ENCODE measurements around the gene MEF2C. TPM values are rescaled to one million over a fixed set of nuclear protein-coding genes. Genes with fewer than 3 reads are reported as not detected.
A peak's percentile ranks its signal among the peaks of the same experiment; 100 is the strongest.

Gene MEF2C
- total RNA-seq, 2 donors from 2014 or later, result 0.09 to 0.27 TPM

DNA sequence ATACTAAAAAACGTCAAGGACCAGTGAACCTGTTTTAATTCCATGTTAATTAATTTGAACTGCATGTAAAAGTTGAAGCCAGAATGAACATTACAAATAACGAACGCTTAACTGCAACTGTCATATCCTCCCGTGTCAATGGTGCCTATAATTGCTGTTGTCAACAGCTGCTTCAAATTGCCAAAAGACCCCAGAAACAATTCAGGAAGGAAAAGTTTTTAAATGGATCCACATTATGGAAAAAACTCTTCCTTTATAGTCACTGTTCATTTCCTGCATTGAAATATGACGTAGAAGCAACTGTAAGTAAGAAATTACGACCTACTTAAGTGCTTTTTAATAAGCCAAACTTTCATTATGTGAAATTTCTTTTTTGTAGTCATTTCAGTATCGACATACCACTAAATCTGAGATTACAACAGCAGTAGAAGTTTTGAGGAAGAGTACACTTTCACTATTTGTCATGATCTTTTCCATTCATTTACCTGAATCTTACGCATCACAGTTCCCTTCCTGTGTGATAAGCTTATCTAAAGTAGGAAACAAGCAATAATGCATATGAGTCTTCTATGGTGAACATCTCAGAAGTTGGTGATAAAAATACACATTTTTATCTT lies 37.8 kb downstream of the MEF2C start:
- DNase-seq (ENCODE audit: low spot score in 2 of 2) (no peak), ATAC-seq (peak; percentile 68 to 97)
- H3K9me3 Mint-ChIP-seq, result no peaks in the 10 kb centered on the region
- no peak overlapping the region for H3K27ac Mint-ChIP-seq
- H3K36me3 Mint-ChIP-seq, result no peaks in the 10 kb centered on the region

DNA sequence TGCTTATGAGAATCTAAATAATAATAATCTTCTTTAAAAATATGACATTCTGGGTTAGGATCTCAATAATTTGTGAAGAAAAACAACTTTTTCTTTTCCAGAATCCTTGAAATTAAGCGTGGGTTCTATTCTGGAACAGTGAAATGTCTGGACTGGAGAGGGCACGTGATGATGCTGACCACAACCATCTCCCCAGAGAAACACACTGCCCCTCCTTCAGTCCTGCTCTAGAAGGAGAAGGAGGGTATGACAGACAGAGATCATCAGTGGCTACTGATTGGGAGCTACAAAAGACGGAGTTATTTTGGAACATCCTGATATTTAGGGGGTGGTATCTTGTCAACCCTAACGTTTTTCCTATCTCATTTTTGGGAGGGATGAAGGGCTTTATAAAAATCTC lies 40.2 kb downstream of the MEF2C start:
- DNase-seq (ENCODE audit: low spot score in 2 of 2) (no peak), ATAC-seq (no peak)
- Mint-ChIP-seq H3K27ac (no peak overlapping the region), H3K9me3 (no peaks in the 10 kb centered on the region), H3K36me3 (no peaks in the 10 kb centered on the region)

DNA sequence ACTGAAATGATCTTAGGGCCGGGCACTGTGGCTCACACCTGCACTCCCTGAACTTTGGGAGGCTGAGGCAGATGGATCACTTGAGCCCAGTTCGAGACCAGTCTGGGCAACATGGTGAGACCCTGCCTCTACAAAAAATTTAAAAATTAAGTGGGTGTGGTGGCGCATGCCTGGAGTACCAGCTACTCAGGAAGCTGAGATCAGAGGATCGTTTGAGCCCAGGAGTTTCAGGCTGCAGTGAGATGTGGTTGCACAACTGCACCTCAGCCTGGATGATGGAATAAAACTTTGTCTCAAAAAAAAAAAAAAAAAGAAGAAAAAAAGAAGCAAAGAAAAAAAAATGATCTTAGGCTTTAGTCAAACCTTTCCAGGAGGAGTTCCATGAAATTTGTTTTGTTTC lies 41.8 kb downstream of the MEF2C start:
- no peaks in the 10 kb centered on the region for H3K36me3 Mint-ChIP-seq
- no peak overlapping the region for H3K27ac Mint-ChIP-seq
- ATAC-seq (no peak), DNase-seq (ENCODE audit: low spot score in 2 of 2) (no peak)
- H3K9me3 Mint-ChIP-seq, result no peaks in the 10 kb centered on the region

DNA sequence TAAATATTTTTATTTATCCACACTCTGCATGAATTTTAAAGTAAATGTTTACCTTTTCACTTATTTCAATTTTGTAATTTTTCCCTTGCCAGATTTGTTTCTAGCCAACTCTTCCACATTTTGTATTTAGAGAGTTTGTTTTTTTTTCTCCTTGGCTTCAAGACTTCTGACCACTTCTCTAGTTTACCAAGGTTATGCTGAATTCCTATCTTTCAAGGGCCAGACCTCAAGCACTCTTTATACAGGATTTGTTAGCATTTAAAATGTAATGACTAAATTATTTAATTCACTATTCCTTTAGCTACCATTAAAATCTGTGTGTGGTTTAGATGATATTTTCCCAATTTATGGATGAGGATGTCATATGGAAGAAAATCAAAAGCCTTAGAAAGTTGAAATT lies 42.5 kb downstream of the MEF2C start:
- no peak for ATAC-seq
- DNase-seq (ENCODE audit: low spot score in 2 of 2), result no peak
- Mint-ChIP-seq H3K27ac (no peak overlapping the region), H3K36me3 (no peaks in the 10 kb centered on the region), H3K9me3 (no peaks in the 10 kb centered on the region)

DNA sequence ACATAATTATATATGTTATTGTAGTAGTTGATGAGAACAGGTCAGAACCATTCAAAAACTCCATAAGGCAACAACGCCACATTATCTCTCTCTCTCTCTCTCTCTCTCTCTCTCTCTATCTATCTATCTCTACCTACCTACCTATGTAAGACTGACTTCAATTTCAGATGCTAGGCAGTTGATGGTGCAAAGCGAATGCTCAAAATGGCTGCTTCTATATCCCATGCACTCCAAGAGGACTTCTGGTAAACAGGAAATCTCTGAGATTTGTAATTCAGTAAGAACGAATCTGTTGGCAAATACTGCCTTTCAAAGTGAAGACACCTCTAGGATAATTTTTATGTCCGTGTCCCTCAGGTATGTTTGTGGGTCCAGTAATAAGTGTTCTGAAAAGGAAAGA lies 43.7 kb downstream of the MEF2C start:
- Mint-ChIP-seq H3K9me3 (no peaks in the 10 kb centered on the region), H3K36me3 (no peaks in the 10 kb centered on the region), H3K27ac (no peak overlapping the region)
- ATAC-seq, result no peak
- no peak for DNase-seq (ENCODE audit: low spot score in 2 of 2)

DNA sequence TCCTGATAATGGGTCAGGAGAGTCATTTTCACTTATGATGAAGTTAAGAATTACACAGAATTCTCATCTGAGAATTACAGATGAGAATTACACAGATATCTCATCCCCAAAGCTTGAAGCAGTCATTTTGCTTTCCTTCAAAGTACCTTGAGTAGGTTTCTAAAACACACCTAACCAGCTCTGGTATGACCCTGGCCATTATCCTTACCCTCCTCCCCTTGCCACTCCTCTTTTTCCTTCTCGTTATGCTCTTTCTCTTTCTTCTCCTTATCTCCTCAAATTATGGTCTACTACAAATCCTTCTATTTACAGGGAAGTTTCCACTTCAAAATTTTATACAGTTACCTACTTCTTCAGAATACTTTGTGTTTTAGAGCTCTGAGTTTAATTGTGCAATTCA lies 44.5 kb downstream of the MEF2C start:
- ATAC-seq (no peak), DNase-seq (ENCODE audit: low spot score in 2 of 2) (no peak)
- no peak overlapping the region for H3K27ac Mint-ChIP-seq
- H3K36me3 Mint-ChIP-seq, result no peaks in the 10 kb centered on the region
- H3K9me3 Mint-ChIP-seq, result no peaks in the 10 kb centered on the region

DNA sequence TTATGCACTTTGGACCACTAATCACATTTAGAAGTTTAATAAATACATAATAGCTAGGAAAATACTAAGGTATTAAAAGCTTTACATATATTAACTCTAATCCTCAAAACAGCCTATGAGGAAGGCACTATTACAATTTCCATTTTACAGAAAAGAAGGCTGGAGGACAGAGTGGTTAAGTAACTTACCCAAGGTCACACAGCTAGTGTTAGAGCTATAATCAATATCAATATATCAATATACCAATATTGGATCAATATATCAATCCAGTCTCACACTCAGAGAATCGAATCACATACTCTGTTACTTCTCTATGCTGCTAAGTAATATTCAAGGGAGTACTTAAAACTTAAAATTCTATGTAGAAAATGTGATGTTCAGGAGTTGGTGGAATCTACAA lies 45.2 kb downstream of the MEF2C start:
- Mint-ChIP-seq H3K27ac (no peak overlapping the region), H3K9me3 (no peaks in the 10 kb centered on the region), H3K36me3 (no peaks in the 10 kb centered on the region)
- ATAC-seq, result no peak
- no peak for DNase-seq (ENCODE audit: low spot score in 2 of 2)

DNA sequence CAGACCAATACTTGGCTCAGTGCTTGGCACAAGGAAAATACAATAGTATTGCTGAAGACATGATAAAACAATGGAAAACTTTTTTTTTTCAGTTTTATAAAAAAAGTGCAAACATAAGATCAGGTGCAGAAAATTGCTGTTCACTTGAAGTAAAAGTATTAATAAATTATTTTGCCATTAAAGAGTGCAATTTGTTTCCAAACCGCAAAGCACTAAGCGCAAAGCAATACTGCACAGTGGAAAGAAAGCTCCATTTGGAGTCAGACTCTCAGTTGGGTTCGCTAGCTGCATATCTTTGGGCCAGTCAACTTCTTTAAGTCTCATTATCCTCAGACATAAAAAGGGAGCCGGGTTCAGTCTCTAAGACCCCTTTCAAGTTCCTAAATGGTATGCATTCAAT lies 45.8 kb downstream of the MEF2C start:
- Mint-ChIP-seq H3K27ac (no peak overlapping the region), H3K9me3 (no peaks in the 10 kb centered on the region), H3K36me3 (no peaks in the 10 kb centered on the region)
- DNase-seq (ENCODE audit: low spot score in 2 of 2) (no peak), ATAC-seq (no peak)

DNA sequence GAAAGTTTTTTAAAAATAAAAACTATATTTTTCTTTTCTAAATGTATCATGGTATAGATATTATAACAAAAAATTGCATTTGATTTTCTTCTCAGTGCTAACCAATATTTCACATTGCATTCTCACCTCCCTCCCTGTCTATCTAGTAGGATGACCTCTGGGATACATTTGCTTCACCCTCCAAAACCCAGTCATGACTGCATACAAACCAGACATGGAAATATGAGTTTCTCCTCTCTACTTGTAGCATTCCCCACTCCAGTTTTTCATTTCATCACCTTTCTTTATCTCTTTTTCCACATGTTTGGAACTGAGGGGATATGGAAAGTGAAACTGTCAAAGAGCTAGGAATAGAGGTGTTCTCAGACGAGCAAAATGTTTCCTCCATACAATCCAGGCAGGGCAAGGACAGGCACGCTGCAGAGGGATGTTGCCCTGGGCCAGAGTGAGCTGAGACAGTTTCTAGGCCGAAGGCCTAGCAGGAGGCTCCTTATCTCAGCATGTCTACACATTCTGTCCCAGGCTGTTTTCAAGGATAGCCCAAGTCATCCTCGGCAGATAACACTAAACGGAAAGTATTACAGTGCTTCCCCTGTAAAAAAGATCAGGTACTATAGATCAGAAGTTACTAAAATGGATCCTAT lies 46.7 kb downstream of the MEF2C start:
- no peaks in the 10 kb centered on the region for H3K36me3 Mint-ChIP-seq
- ATAC-seq (no peak), DNase-seq (ENCODE audit: low spot score in 2 of 2) (no peak)
- H3K9me3 Mint-ChIP-seq, result no peaks in the 10 kb centered on the region
- H3K27ac Mint-ChIP-seq, result no peak overlapping the region

DNA sequence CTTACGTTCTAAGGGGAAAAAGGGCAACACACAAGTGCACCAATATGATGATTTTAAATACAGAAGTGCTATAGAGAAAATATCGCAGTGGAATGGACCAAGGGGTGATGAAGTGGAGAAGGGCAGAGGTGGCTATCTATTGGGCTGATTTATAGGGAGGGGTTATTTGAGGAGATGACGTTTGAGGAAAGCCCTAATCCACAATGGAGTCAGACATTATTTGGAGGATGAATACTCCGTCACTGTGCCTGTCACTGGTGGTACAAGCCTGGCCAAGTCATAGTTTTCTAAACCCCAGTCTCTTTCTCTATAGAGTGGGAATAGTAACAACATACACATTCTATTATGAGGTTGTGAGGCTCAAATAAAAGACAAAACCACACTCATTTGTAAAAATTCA lies 48.5 kb downstream of the MEF2C start:
- Mint-ChIP-seq H3K27ac (no peak overlapping the region), H3K9me3 (no peaks in the 10 kb centered on the region), H3K36me3 (no peaks in the 10 kb centered on the region)
- no peak for DNase-seq (ENCODE audit: low spot score in 2 of 2)
- ATAC-seq, result no peak

DNA sequence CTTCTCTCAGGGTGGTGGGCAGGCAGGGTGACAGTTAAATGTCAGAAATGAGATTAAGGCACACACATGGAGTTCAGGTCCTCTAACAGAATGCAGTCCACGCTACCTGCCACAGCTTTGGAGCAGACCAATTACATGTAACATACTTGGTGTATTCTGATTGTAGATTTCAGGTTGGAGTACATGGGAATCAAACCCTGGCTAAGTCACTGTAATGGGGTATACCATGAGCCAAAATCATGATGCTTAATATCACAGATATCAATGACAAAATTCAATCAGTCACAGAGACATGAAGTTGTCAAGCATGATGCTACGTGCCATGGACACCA lies 48.9 kb downstream of the MEF2C start:
- Mint-ChIP-seq H3K27ac (no peak overlapping the region), H3K36me3 (no peaks in the 10 kb centered on the region), H3K9me3 (peaks cover 0 to 2% of the 10 kb centered on the region in 2 donors)
- ATAC-seq (no peak), DNase-seq (ENCODE audit: low spot score in 2 of 2) (no peak)

DNA sequence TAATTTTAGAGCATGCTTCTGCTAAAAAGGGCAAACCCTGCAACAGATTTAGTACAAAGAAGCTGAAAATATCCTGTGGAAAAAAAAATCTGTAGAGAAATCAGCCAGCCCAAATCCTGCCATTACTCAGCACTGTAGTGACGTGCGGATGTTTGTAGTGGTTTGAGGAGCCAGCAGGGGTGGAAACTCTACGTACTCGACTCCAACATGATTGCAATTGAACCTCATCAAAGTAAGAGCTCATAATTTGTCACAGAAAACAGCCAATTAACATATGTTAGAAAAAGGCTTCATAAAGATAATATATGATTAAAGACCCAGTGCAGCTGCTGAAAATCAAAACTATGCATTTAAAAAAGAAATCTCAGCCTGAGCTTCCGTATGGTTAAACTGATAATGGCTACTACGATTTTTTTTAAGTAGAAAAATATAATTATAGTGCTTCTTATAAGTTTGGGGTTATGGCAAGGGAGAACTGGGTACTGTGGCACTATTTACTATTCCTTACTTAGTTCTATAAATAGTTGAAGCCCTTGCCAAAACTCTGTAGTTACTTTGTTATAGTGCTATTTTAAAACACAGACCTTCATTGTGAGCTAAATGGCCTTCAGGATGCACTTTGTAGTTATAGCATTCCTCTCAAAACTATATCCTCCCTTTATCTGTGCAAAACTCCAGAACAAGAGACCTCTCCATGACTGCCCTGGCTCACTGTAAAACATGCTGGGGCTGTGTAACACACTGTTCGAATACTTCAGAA lies 49.4 kb downstream of the MEF2C start:
- ATAC-seq, result peak; percentile 83 to 96
- peaks cover 0 to 4% of the 10 kb centered on the region in 2 donors for H3K9me3 Mint-ChIP-seq
- no peak overlapping the region for H3K27ac Mint-ChIP-seq
- no peaks in the 10 kb centered on the region for H3K36me3 Mint-ChIP-seq
- peak in 1 of 2 donors; percentile 35 for DNase-seq (ENCODE audit: low spot score in 2 of 2)

DNA sequence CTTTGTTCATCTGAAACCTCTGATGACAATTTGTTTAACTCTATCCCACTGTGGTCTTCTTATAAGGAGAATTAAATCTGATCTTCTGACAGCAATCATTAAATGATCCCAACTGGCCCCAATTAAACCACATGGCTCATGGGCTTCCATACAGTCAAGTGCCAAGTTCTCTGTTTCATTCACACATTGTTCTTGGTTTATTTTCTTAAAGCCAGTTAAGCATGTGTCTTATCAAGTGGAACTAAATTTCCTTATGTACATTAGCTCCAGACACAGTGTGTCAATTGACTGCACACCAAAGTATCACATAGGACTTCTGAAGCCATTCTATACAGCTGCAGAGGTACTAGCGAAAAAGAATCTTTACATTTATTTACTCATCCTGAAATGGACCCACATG lies 51.2 kb downstream of the MEF2C start:
- H3K9me3 Mint-ChIP-seq, result peaks cover 0 to 4% of the 10 kb centered on the region in 2 donors
- H3K36me3 Mint-ChIP-seq, result no peaks in the 10 kb centered on the region
- DNase-seq (ENCODE audit: low spot score in 2 of 2) (no peak), ATAC-seq (no peak)
- H3K27ac Mint-ChIP-seq, result no peak overlapping the region

DNA sequence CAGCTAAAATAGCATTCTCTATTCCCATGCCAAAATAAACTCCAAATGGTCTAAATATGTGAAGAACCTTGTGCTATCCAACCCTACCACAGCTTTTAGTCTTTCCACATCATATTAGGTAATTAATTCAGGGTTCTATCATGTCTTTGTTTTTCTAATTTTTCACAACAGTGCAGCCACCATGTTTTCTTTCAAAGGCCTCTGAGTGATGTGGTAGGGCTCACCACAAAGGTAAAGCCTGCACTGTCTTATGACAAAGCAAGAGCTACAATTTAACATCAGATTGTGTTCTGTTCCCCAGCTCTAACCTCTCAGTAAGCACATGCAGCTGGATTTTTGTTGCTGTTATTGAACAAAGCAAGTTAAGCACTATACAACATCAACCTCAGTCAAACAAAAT lies 52.4 kb downstream of the MEF2C start:
- ATAC-seq (no peak), DNase-seq (ENCODE audit: low spot score in 2 of 2) (no peak)
- peaks cover 0 to 4% of the 10 kb centered on the region in 2 donors for H3K9me3 Mint-ChIP-seq
- no peak overlapping the region for H3K27ac Mint-ChIP-seq
- H3K36me3 Mint-ChIP-seq, result no peaks in the 10 kb centered on the region

DNA sequence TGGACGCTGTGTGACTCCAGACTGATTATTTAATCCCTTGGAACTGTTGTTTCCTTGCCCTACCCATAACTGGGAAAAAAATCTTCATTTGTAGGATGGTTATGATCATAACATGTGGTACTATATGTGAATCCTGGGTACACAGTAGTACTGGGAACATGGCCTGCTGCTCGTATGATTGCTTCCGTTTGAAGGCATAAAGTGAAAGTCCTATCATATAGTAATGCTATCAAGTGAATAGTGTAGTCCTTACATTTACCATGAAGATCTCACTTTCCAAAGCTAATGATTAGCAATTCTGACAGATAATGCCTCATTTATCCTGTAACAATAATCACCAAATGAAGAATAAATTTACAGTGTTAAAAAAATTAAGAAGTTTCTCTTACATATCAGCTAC lies 53.2 kb downstream of the MEF2C start:
- ATAC-seq, result no peak
- DNase-seq (ENCODE audit: low spot score in 2 of 2), result no peak
- Mint-ChIP-seq H3K27ac (no peak overlapping the region), H3K9me3 (peaks cover 0 to 4% of the 10 kb centered on the region in 2 donors), H3K36me3 (no peaks in the 10 kb centered on the region)

DNA sequence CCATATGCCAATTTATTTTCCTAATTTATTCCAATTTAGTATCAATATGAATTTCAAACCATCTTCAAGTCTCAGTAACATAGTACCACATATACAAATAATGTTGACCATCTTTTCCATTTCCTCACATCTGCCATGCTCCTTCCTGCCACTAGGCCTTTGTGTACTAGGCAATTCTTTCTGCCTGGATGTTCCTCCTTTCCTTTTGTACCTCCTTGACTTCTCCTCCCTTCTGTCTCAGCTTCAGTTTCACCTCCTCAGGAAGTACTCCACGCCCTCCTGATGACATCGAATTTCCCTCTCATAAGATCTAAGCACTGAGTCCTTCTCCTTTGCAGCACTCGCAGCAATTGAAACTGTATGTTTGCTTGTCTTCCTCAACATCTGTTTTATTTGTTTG lies 53.9 kb downstream of the MEF2C start:
- peaks cover 0 to 4% of the 10 kb centered on the region in 2 donors for H3K9me3 Mint-ChIP-seq
- no peak overlapping the region for H3K27ac Mint-ChIP-seq
- DNase-seq (ENCODE audit: low spot score in 2 of 2), result no peak
- ATAC-seq, result no peak
- no peaks in the 10 kb centered on the region for H3K36me3 Mint-ChIP-seq

DNA sequence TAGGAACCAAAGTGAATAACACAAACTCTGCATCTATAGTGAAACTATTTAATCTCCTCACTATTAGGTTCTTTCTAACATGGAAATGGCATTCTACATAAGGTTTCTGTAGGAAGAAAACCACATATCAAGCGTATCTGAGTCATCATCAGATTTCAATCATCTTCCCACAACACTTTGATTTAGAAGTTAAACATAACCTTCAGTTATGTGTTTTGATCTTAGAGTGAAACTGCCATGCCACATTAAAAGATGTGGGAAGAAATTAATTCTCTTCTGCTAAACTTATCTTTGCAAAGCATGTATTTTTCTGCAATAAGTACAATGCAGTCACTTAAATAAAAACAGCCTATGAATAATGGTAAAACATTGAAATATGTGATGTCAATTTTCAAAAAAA lies 55.0 kb downstream of the MEF2C start:
- DNase-seq (ENCODE audit: low spot score in 2 of 2) (no peak), ATAC-seq (peak; percentile 77 to 84)
- Mint-ChIP-seq H3K9me3 (peaks cover 0 to 4% of the 10 kb centered on the region in 2 donors), H3K27ac (peak overlapping the region in 1 of 2 donors; percentile 17), H3K36me3 (no peaks in the 10 kb centered on the region)

Measured in activated naive CD4-positive, alpha-beta T cell treated with anti-CD3 and anti-CD28 coated beads, Interleukin-2, amount 50 U/mL, for 72 hours (primary cell).